Frontal cortex (tissue), 4 donors: Measurements from ENCODE around the gene NUDT16. TPM values are rescaled to one million over a fixed set of nuclear protein-coding genes. Genes with fewer than 3 reads are reported as not detected.
"Not testable (repeated sequence)": the region's sequence is repeated elsewhere in the genome, so short reads cannot be mapped to it uniquely, and the experiment has no call there.

Source experiments
- DNase-seq, 2 donors: peaks; one replicate each; pipeline ENCODE4 v3.0.0; 2012; ENCODE audit warnings: low spot score in 2 of 2
- FAIRE-seq: peaks from 2 replicates; lab custom pipeline; 2012; peaks lifted over from hg19 to GRCh38; lab: Jason Lieb, UNC
- total RNA-seq: library from RNA; depleted of rRNA; stranded (reverse); fragments of >200 nt; gene quantifications from one replicate; pipeline ENCODE4 v1.2.3, GENCODE V29; 2014
- donor health status: control.
- donor health status: control.
- donor health status: control.

Gene NUDT16
- total RNA-seq, 1 donor from 2014 or later: 11.8 TPM

DNA sequence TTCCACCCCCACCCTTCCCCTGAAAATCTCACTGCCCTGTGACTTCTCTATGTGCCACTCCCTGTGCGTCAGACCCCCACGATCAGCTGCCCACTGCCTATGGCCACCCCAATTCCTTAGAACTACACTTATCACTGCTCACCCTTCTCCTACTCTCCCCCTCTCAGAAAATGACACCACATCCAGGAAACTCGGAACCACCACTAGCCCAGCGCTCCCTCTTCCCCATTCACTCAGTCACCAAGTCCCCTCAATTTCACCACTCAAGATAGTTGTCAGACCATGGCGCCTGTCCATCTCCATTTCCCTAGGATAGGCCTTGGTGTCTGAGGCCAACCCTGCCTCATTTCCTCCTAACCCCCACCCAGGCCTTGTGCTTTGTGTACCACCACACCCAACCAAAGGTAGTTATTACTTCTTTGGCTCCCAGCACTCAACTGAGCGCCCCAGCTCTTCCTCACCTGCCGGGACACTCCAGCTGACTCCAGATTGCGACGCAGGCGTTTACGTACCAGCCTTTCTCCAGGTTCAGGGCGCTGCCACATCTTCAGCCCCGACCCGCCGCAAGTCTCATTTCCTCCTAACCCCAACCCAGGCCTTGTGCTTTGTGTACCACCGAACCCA lies 641 bp upstream of the NUDT16 start:
- not testable (repeated sequence) for DNase-seq, FAIRE-seq

DNA sequence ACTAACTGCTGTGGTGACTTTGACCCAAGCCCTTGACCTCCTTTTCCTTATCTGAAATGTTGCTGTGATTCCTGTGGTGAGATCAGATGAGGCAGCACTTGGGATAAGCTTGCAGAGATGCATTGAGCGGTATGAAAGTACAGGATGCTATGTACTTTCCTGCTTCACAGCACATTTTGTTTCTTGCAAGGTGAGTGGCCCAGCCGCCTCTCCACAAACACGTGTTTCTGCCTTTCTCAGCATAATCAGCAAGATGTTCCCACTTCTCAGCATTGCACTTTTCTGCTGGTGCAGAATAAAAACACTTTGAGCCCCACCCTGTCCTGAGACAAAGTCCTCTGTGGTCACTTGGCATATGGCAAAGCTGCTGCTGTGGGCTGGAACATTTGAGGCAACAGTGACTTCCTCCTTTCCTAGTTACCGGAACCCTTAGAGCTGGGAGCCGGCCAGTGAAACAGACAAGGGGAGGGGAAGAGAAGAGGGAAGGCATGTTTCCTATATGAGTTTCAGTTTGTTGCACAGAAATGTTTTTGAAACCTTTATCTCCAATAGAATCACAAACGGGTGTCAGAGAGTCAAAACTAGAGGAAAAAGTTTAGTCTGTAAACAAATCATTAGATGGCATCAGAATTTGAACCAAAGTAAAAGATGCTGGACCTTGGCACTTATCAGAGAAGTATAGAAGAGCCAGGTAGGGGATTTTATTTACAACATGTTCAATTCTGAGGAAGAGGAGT lies 5.0 kb downstream of the NUDT16 start:
- FAIRE-seq (no peak), DNase-seq (no peak)

DNA sequence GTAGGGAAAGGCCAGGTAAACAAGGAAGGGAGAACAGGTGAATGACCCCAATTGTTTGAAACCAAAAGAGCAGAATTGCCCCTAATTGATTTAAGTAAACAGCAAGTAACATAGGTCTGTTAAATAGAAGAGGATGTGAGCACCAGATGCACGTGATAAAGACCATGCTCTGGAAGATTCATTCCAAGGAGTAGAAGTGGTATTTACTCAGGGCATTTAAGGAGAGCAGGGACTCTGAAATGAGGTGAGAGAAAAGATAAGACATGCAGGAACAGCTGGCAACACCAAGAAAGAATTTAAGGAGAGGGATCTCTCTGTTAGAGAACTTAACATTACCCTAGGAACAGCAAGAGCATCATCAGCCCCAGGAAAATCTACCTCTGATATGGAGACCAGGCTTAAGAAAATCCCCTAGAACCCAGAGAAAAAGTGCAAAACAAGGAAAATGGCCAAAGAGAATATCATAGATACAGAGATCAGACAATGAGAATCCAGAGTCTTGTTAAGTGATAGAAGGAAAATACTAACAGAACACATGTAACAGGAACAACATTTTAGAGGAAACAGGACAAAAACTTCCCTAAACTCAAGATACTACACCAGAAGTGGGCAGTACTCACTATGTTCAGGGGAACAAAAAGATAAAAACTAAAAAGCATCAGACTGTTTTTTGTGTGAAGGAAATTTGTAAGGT lies 6.4 kb downstream of the NUDT16 start:
- no peak for FAIRE-seq
- DNase-seq: no peak

DNA sequence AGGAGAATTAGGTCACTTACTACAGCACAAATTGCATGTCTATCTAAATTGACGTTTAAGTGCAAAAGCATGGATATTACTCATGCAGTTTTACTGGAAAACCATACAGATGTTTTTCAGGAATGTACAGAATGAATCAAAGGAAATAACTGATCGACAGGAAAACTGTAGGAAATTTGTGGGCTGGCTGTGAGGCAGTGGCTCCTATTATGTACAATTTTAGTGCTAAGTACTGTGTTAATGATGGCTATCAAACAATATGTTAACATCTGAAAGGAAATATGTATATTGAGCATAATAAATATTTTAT lies 6.9 kb downstream of the NUDT16 start:
- no peak for FAIRE-seq

DNA sequence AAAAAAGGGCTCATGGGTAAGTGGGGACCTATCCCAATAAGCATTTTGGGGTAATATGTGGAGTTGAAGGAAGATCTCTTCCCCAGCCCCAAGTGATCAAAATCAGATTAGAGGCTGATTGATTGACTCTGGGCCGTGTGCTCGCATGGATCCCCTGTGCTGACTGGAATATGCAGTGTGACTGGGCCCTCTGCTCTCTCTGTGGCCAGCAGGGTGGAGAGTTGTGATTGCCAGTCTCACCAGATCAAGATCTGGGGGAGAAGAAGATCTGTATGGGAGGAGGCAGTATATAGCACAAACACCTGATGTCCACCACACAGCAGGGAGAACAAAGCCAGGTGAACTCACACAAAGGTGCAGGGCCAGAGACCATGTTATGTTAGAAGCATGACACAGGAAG lies 8.8 kb downstream of the NUDT16 start:
- no peak for DNase-seq
- no peak for FAIRE-seq

More for the DNA sequence above, 6.9 kb downstream of the NUDT16 start:
- DNase-seq: no peak

DNA sequence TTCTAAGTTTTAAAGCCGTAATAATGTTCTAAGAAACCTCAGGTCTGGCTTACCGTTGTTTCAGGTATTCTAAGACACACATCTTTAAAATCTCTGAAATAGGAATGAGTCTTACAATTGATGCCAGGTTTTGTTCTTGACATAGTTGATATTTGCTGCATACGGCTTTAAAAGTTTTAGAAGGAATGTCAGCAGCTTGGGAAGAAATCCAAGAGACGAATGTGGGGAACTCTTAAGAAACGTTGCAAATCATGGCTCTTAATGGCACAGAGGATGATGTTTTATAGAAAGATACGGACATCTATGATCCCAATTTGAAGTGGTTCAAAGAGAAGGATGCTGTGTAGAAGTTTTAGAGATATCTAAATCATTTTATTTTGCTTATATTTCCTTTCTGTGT lies 11.5 kb downstream of the NUDT16 start:
- DNase-seq (no peak), FAIRE-seq (no peak)

DNA sequence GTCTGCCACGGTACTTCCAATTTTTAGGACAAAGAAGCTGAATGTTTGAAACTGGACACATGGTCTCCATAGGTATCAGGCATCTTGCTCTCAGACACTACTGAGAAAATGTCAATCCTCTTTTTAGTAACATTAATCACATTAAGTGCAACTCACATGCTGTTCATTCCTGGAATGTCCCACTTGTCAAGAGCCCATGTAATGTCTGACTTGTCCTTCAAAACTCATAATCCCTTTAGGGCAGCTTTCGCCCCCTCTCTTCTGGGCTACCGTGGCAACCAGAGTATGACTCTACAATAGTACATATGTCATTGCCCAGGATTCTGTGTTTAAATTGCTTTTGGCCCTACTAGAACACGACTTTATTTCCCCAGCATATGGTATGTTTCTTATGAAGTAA lies 12.3 kb downstream of the NUDT16 start:
- no peak for DNase-seq
- no peak for FAIRE-seq

DNA sequence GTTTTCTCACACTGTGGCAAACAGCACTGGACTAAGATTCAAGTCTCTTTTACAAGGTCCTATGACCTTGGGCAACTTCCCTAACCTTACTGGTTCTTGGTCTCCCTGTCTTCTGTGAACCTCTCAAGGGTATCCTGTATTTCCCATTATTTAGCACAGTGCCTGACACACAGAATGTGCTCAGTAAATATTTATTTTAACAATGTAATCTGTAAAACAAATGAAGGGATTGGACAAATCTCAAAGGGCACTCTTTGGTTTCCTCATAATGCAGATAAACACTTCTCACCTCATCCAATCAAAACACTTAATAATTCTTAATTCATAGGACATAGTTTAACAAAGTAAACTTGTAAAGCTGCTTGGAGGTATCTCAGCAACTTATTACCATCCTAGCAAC lies 12.8 kb downstream of the NUDT16 start:
- FAIRE-seq (no peak), DNase-seq (no peak)

DNA sequence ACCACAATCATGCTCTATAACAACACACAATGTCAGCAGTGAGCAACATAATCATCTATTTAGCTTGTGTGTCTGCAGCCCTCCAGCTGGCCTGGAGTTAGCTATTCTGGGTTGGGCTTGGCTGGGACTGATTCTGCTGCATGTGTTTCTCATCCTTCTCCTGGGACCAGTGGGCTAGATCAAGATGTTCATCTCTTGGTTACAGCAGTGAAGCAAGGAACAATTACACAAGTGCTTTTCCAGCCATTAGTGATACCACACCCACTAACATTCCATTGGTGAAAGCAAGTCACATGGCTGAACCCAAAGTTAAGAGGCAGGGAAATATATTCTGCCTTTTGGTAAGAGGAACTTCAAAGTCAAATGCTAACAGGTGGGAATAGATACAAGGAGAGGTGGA lies 14.6 kb downstream of the NUDT16 start:
- DNase-seq: no peak
- no peak for FAIRE-seq

DNA sequence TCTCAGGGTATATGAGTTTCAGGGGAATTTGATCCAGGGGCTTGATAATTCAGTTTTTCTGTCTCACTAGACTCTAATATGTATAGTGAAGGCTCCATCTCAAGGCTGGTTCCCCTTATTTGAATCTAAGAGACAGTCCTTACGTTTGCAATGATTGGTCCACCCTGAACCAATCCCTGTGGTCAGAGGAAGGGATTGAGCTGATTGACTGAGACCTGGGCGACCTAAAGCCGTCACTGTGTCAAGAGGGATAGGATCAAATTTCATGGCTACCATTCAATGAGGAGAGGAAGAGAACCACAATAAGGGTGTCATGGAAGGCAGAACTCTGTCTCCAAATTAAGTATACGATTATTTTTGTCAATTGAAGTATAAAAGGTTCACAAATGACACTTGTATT lies 16.3 kb downstream of the NUDT16 start:
- no peak for FAIRE-seq

DNA sequence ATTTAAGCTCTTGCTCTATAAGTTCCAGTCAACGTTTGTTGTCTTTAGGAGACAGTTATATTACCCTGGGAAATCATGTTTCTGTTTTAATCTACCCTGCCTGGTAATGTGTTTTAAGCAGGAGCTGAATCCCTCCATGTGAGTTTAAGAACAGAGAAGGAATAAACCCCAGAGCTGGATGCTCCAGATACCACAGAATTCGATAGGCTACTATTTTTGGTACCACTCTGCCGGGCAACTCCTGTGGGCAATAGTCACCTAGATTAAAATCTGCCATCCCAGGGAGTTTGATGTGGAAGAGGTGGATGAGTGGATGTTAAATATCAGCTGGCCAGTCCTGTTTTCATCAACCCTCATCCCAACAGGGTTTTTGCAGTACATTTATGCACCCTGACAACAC lies 20.4 kb downstream of the NUDT16 start:
- FAIRE-seq (no peak), DNase-seq (no peak)

More for the DNA sequence above, 16.3 kb downstream of the NUDT16 start:
- no peak for DNase-seq

DNA sequence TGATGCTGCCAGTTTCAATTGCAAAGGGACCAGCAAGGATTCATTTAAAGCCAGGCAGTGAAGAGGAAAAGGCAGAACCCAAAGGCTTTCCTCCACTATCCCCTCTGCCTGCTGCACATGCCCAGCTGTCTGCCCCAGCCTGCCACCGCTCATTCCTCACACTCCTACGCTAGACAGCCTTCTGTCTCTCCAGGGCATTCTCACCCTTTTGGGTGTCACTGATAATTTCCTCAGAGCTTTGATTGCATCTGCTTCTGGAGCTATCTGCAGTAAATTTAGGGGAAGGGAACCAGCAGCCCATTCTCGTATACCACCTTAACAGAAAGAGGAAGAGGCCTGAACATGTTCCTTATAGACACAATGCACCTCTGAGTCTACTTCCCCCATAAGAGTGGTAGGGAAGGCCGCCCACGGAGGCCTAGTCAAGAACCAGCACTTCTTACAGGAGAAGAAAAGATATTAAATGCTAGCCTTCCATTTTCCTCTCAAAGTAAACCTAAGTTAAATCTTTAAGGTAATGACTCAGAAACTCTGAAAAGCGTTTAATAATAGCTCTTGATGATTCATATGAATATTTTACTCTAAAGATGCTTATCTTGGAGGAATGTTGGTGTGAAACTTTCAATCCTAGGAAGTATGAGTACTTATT lies 20.9 kb downstream of the NUDT16 start:
- FAIRE-seq (no peak), DNase-seq (no peak)

DNA sequence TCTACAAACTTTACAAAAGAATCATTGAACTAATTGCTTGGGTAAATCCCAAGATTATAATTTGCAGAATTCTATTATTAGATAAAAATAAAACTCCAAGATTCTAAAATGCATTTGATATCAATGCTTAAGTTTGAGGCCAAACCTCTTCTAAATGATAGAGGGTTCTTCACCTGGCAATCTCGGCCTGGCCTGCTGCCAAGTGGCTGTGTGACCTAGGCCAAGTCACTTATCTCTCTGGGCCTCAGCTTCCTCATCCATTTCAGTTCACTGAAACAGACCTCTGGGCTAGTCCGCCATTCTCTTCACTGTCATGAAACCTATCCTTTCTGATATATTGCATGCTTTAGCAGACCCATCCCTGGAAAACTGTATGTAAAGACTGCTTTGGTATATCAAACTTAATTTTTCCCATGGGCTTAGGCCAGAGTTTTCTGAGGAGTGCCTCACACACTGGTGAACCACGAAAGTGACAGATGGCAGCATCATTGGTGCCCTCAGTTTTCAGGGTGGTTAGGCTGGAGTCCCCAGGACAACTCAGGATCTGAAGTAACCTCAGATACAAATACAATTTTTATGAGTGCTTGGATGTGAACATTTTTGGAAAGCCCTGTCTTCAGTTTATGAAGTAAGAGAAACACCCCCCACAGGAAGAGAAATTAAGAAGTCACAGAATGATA lies 21.8 kb downstream of the NUDT16 start:
- FAIRE-seq (no peak), DNase-seq (no peak)

DNA sequence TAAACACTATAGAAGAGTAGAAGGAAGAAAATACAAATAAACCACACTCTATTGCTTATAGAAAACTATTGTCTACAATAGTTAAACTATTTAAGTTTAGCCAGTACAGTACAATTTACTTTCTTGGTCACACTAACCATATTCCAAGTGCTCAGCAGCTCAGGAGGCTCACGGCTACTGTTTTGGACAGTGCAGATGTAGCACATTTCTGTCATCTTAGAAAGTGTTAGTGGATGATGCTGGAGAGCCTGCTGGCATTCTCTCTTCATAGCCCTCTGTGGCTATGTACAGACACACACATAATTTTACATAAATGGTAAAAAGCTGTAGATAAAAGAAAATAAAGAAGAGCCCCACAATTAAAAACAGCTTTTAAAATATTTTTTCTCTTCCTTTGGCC lies 23.8 kb downstream of the NUDT16 start:
- DNase-seq (no peak), FAIRE-seq (no peak)

DNA sequence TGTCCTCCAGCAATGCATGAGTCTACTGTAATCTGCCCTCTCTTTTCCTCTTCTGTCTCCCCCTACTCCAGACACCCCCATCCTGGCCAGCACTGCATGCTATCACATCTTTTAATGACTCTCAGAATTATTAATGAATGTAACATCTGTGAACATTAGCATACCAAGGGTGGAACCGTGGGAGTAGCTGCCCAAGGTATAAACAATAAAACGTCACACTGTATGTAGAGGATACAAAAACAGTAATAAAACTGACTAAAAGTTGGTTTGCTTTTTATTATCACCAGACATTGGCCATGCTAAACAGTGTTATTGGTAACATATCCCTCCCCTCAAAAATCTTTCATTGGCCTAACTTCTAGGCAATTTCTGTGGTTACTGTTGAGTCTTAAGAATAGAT lies 24.7 kb downstream of the NUDT16 start:
- FAIRE-seq (no peak), DNase-seq (no peak)

DNA sequence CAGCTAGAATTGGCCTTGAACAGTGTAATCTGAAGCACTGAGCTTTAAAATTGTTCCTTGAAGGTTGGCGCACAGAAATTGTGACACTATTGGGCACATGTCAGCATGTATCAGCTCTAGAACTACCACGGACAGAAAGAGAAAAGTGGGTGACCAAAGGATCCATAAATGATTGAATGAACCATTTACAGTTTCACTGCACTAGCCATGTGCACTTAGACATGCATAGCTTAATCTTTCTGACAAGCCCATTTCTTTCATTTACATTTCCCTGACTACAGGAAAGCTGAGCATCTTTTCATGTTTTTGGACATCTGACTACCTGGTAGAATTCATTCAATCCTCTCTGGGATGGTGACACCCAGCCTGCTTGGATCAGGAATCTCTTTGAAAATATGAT lies 36.2 kb downstream of the NUDT16 start:
- no peak for FAIRE-seq
- DNase-seq: no peak

DNA sequence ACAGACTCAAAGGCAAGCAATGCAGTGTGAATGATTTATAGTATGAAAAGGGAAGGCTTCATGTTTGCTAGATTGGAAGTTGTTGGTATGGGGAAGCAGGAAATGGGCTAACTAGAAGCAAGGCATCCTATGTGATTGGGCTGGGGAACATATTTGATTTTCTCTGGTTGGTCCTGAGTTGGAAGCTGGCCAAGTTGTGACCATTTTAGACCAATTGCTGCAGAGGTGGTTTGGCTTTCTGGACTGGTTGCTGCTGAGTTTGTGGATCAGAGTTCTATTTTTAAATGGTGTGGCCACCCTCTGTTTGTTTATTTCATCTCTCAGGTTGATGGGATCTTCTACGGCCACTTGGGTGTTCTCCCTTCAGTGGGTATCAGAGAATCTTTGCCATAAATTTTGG lies 39.7 kb downstream of the NUDT16 start:
- FAIRE-seq: no peak

DNA sequence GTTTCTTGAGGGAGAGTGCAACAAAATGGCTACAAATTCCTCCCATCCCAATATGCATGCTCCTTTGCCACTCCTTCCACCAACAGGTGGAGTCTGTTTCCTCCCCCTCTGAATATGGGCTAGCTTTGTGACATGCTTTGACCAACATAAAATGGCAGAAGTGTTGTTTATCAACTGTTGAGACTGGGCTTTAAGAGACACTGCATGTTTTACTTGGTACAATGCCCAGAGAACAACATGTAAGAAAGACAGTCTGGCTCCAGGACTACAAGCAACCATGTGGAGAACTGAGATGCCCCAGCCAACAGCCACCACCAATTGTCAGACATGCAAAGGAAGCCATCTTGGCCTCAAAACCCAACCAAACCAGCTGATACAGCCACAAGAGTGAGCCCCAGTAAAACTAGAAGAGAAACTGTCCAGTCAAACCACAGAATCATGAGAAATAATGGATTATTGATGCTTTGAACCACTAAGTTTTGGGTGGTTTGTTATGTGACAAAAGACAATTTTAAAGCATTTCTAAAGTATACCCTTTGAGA lies 40.5 kb downstream of the NUDT16 start:
- DNase-seq (no peak), FAIRE-seq (no peak)

More for the DNA sequence above, 39.7 kb downstream of the NUDT16 start:
- no peak for DNase-seq

DNA sequence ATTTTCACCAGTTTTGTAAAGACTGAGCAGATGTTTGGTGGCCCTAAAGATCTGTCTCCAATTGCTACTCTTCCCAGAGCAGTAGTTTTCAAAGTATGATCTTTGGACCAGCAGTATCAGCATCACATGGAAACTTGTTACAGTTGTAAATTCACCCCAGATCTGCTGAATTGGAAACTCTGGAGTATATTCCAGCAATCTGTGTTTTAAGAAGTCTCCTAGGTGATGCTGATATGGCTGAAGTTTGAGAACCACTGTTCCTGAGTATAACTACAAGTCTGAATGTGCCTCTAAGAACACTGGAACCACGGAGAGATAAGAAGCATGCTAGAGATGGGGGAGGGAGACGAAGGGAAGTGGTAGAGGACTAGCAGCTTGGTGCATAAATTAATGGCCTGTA lies 45.7 kb downstream of the NUDT16 start:
- FAIRE-seq (no peak), DNase-seq (no peak)

DNA sequence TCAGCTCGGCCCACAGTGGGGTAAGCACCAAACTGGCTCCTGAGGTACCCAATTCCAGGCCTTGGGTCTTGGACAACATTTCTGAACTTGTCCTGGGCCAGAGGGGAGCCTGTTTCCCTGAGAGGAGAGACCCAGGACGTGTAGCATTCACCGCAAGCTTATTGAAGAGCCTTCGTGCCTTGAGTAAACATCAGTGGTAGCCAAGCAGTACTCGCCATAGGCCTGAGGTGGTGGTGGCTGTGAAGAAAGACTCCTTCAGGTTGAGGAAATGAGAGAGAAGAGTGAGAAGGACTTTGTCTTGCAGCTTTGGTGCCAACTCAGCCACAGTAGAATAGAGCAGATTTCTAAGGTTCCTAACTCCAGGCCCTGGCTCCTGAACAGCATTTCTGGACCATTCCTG lies 50.2 kb downstream of the NUDT16 start:
- FAIRE-seq (no peak), DNase-seq (no peak)
